B cell (primary cell): ENCODE results near the gene HIPK2. TPM values are rescaled to one million over a fixed set of nuclear protein-coding genes. Genes with fewer than 3 reads are reported as not detected.

ENCODE experiments used
- ATAC-seq: fragments of 200-7000 bp; cut with Tn5 transposase; one replicate; pipeline ENCODE4 v1.10.0; 2021; ENCODE audit warnings: low read depth, mild to moderate bottlenecking, moderate number of reproducible peaks, moderate library complexity
- CTCF ChIA-PET: fragments of 350-600 bp; sonication (Branson Sonifier 250); formaldehyde crosslinking; loops from one replicate; lab custom pipeline; 2021; ENCODE audit warnings: antibody characterized with exemption, inconsistent platforms; lab: Charles Lee
- POLR2A ChIA-PET: fragments of 350-600 bp; sonication (Branson Sonifier 250); formaldehyde crosslinking; loops from one replicate; lab custom pipeline; 2021; ENCODE audit warnings: antibody characterized with exemption; lab: Charles Lee
- DNase-seq: peaks from one replicate; pipeline ENCODE4 v3.0.0; 2013
- H2AFZ ChIP-seq: 2 replicates; pipeline ENCODE4 v1.6.1; 2012; ENCODE audit warnings: mild to moderate bottlenecking, low read depth, low read length; ENCODE audit not compliant: insufficient read depth, poor library complexity, severe bottlenecking
- H3K27ac ChIP-seq, 2 donors: 1 replicate in 1 of 2; 2 replicates in 1 of 2; pipeline ENCODE4 v1.5.1; 2012 to 2013; ENCODE audit warnings: low read length in 2 of 2, mild to moderate bottlenecking in 2 of 2, moderate library complexity in 1 of 2
- H3K27me3 ChIP-seq, 4 experiments: fragments of 200-600 bp in 1 of 4; sonication (generic) in 1 of 4; replicated peaks in 1 of 4; 1 replicate in 2 of 4; 2 replicates in 2 of 4; pipeline versions ENCODE4 v1.6.1 to v1.7.0; 2013 to 2016; ENCODE audit warnings: low read length in 3 of 4, mild to moderate bottlenecking in 2 of 4, mixed read lengths in 1 of 4, moderate library complexity in 1 of 4; ENCODE audit not compliant: insufficient read depth in 4 of 4, control insufficient read depth in 3 of 4; ENCODE audit errors: control extremely low read depth in 1 of 4
- H3K36me3 ChIP-seq, 2 experiments: replicated peaks in 1 of 2; 1 replicate in 1 of 2; 2 replicates in 1 of 2; pipeline versions ENCODE4 v1.6.1 to v1.7.1; 2013; ENCODE audit warnings: low read length in 1 of 2; ENCODE audit not compliant: insufficient read depth in 2 of 2, control insufficient read depth in 1 of 2; ENCODE audit errors: control extremely low read depth in 1 of 2, extremely low read depth in 1 of 2
- H3K4me1 ChIP-seq, 2 donors: fragments of 200-600 bp in 1 of 2; sonication (generic) in 1 of 2; 1 replicate in 1 of 2; 2 replicates in 1 of 2; pipeline versions ENCODE4 v1.5.1 to v1.6.1; 2013 to 2017; ENCODE audit warnings: low read length in 2 of 2; ENCODE audit not compliant: control insufficient read depth in 2 of 2, insufficient read depth in 2 of 2
- H3K4me2 ChIP-seq: replicated peaks from 2 replicates; pipeline ENCODE3; 2012; ENCODE audit warnings: mild to moderate bottlenecking, low read depth, low read length; ENCODE audit not compliant: poor library complexity, severe bottlenecking
- H3K4me3 ChIP-seq, 5 experiments: fragments of 200-600 bp in 1 of 5; sonication (generic) in 1 of 5; 1 replicate in 3 of 5; 2 replicates in 2 of 5; pipeline versions ENCODE4 v1.5.1 to v1.7.0; 2011 to 2016; ENCODE audit warnings: low read length in 4 of 5, mild to moderate bottlenecking in 4 of 5, low read depth in 2 of 5, control low read depth in 1 of 5, moderate library complexity in 1 of 5; ENCODE audit not compliant: insufficient read depth in 1 of 5; ENCODE audit errors: control extremely low read depth in 1 of 5, extremely low read depth in 1 of 5
- H3K79me2 ChIP-seq: fragments of 200-600 bp; sonication (generic); one replicate; pipeline ENCODE4 v1.6.0; 2016; ENCODE audit warnings: low read length; ENCODE audit not compliant: control insufficient read depth, insufficient read depth
- H3K9ac ChIP-seq: fragments of 200-600 bp; sonication (generic); 2 replicates; pipeline ENCODE4 v1.6.1; 2017; ENCODE audit warnings: mild to moderate bottlenecking, low read length, moderate library complexity
- H3K9me3 ChIP-seq, 3 donors: one replicate each; pipeline versions ENCODE4 v1.6.1 to v1.7.1; 2013; ENCODE audit warnings: low read length in 2 of 3; ENCODE audit not compliant: control insufficient read depth in 2 of 3, insufficient read depth in 1 of 3; ENCODE audit errors: control extremely low read depth in 1 of 3
- H4K20me1 ChIP-seq: 2 replicates; pipeline ENCODE4 v1.6.0; 2012; ENCODE audit warnings: mild to moderate bottlenecking, low read length; ENCODE audit not compliant: insufficient read depth, control insufficient read depth, poor library complexity, severe bottlenecking
- H3K27ac Mint-ChIP-seq: one replicate; pipeline ENCODE4 v1.8.0; 2021; ENCODE audit warnings: mixed read lengths
- H3K27me3 Mint-ChIP-seq: one replicate; pipeline ENCODE4 v1.8.0; 2021; ENCODE audit warnings: mixed read lengths
- H3K4me1 Mint-ChIP-seq: one replicate; pipeline ENCODE4 v1.8.0; 2021; ENCODE audit warnings: mixed read lengths
- H3K4me3 Mint-ChIP-seq: one replicate; pipeline ENCODE4 v1.8.0; 2021; ENCODE audit warnings: mixed read lengths
- H3K9me3 Mint-ChIP-seq: one replicate; pipeline ENCODE4 v1.8.0; 2022; ENCODE audit warnings: mixed read lengths; ENCODE audit not compliant: insufficient read depth
- CTCF ChIP-seq: fragments of 200-600 bp; IDR thresholded peaks from one replicate; pipeline ENCODE4 v1.8.0; 2022; ENCODE audit warnings: antibody characterized with exemption, mild to moderate bottlenecking
- EZH2 ChIP-seq: IDR thresholded peaks from 2 replicates; pipeline ENCODE4 v1.6.1; 2012; ENCODE audit warnings: borderline replicate concordance, low read depth, mild to moderate bottlenecking, moderate library complexity, low read length; ENCODE audit not compliant: insufficient read depth, poor library complexity, severe bottlenecking
- WGBS: methylation state at CpG from one replicate; pipeline ENCODE4 v1.1.5; 2013; ENCODE audit warnings: missing lambda C conversion rate; ENCODE audit not compliant: insufficient coverage; 5-methylcytosine and 5-hydroxymethylcytosine counted together
- intact Hi-C: fragments of 100-400 bp; cut with micrococcal nuclease; formaldehyde crosslinking; loops from one replicate; pipeline ENCODE4 v1.10.0; 2022
- polyA plus RNA-seq: library from polyadenylated mRNA; depleted of rRNA; stranded (reverse); fragments of >200 nt; gene quantifications from 2 replicates; pipeline ENCODE4 v1.2.3, GENCODE V29; 2012
- total RNA-seq, 2 donors: library from RNA; stranded (reverse); fragments of 120-200 nt in 1 of 2; gene quantifications; 1 replicate in 1 of 2; 2 replicates in 1 of 2; pipeline versions ENCODE4 v1.2.3 to v1.2.4, GENCODE V29; 2013 to 2022

Gene HIPK2
- total and polyA plus RNA-seq, 2 donors (not counting 1 experiment from before 2014, with no cell fraction given) = 6.8 to 58.2 TPM

GRCh38 chr7:139703487-139704307 is 74.1 kb downstream of the HIPK2 start:
- DNase-seq (no peak), ATAC-seq (no peak)
- Mint-ChIP-seq H3K4me3 (no peak overlapping the region), H3K9me3 (no peaks in the 10 kb centered on the region), H3K4me1 (peaks cover 59% of the 10 kb centered on the region), H3K27ac (peak overlapping the region; percentile 50), H3K27me3 (no peaks in the 10 kb centered on the region)
- Histone ChIP-seq H3K79me2 (peaks cover 34% of the 10 kb centered on the region), H3K9ac (no peak overlapping the region), H3K4me2 (peak overlapping the region; percentile 7), H3K27ac (peak overlapping the region; percentile 43 to 69), H3K9me3 (no peaks in the 10 kb centered on the region), H3K4me1 (peaks cover 29 to 56% of the 10 kb centered on the region in 2 donors), H3K36me3 (no peaks in the 10 kb centered on the region), H3K4me3 (no peak overlapping the region), H4K20me1 (no peaks in the 10 kb centered on the region), H3K27me3 (no peaks in the 10 kb centered on the region), H2AFZ (no peak overlapping the region)
- TF ChIP-seq CTCF (no peak), EZH2 (no peak)
- POLR2A ChIA-PET = no interaction called here
- CTCF ChIA-PET = interaction anchor here (0.7 kb wide), 1 partner anchor 16 kb away, joined by 3 read pairs; no protein-coding TSS in a partner anchor
- intact Hi-C loops = loop anchor here (5.0 kb wide), 1 partner anchor 56 kb away; no protein-coding TSS in a partner anchor
- whole genome bisulfite sequencing = 94% methylated on average over 5 of the region's 5 CpGs
